WTC11 (cell line): Measurements from ENCODE around the gene PCSK5.

Experiments
- CBFB ChIP-seq: sonication (generic); formaldehyde crosslinking; IDR thresholded peaks from 2 replicates; pipeline ENCODE4 v1.8.1; 2022; ENCODE audit warnings: mild to moderate bottlenecking, low read depth, missing genetic modification reagents
- CTCF ChIP-seq: fragments of 200-600 bp; IDR thresholded peaks from 2 replicates; pipeline ENCODE4 v1.8.0; 2022; ENCODE audit warnings: antibody characterized with exemption
- GABPB1 ChIP-seq: sonication (generic); formaldehyde crosslinking; IDR thresholded peaks from 2 replicates; pipeline ENCODE4 v1.8.1; 2023; ENCODE audit warnings: mild to moderate bottlenecking, missing genetic modification reagents
- JUN ChIP-seq: sonication (generic); formaldehyde crosslinking; IDR thresholded peaks from 2 replicates; pipeline ENCODE4 v1.8.0; 2023; ENCODE audit warnings: mild to moderate bottlenecking, missing genetic modification reagents
- MAX ChIP-seq: sonication (generic); formaldehyde crosslinking; IDR thresholded peaks from 2 replicates; pipeline ENCODE4 v1.8.0; 2022; ENCODE audit warnings: mild to moderate bottlenecking, missing genetic modification reagents
- OVOL2 ChIP-seq: fragments of 250-450 bp; sonication (Bioruptor Pico); IDR thresholded peaks from 2 replicates; pipeline ENCODE4 v1.9.0; 2021; ENCODE audit warnings: mild to moderate bottlenecking, borderline replicate concordance
- SMAD3 ChIP-seq: sonication (generic); formaldehyde crosslinking; IDR thresholded peaks from 2 replicates; pipeline ENCODE4 v1.8.0; 2022; ENCODE audit warnings: missing genetic modification reagents, mild to moderate bottlenecking, borderline replicate concordance
- USF1 ChIP-seq: sonication (generic); formaldehyde crosslinking; IDR thresholded peaks from 2 replicates; pipeline ENCODE4 v1.8.0; 2022; ENCODE audit warnings: mild to moderate bottlenecking, missing genetic modification reagents
- USF2 ChIP-seq: sonication (generic); formaldehyde crosslinking; IDR thresholded peaks from 2 replicates; pipeline ENCODE4 v1.8.1; 2023; ENCODE audit warnings: mild to moderate bottlenecking, missing genetic modification reagents, moderate library complexity
- ZNF138 ChIP-seq: sonication (generic); formaldehyde crosslinking; conservative IDR thresholded peaks from 2 replicates; pipeline ENCODE4 v1.8.1; 2022; ENCODE audit warnings: mild to moderate bottlenecking, moderate library complexity, missing genetic modification reagents

GRCh38 chr9:76354221-76354620 lies 463.7 kb downstream of the PCSK5 start:
- TF ChIP-seq CTCF (no peak), USF2 (no peak), SMAD3 (CRISPR knock-in tag) (no peak), MAX (CRISPR knock-in tag) (no peak), USF1 (CRISPR knock-in tag) (no peak), CBFB (CRISPR knock-in tag) (no peak), GABPB1 (CRISPR knock-in tag) (no peak), JUN (CRISPR knock-in tag) (no peak), ZNF138 (no peak), OVOL2 (CRISPR knock-in tag) (no peak)
